Panc1 (cell line): Measurements from ENCODE around the gene SLC25A34. TPM values are rescaled to one million over a fixed set of nuclear protein-coding genes. Genes with fewer than 3 reads are reported as not detected.

Source experiments
- ATAC-seq: fragments of 200-7000 bp; cut with Tn5 transposase; 2 replicates; pipeline ENCODE4 v1.9.1; 2020; ENCODE audit warnings: mild to moderate bottlenecking, moderate library complexity
- BruUV-seq: library from RNA; stranded (reverse); fragments of 400-500 nt; replicated peaks from 2 replicates; lab custom pipeline; 2021; lab: Mats Ljungman, UMichigan
- CTCF ChIA-PET: fragments of 300-600 bp; sonication (Branson Sonifier 250); formaldehyde crosslinking; loops from one replicate; lab custom pipeline; 2022; ENCODE audit warnings: antibody characterized with exemption; lab: Charles Lee
- POLR2A ChIA-PET: fragments of 300-600 bp; sonication (Branson Sonifier 250); formaldehyde crosslinking; loops from one replicate; lab custom pipeline; 2022; ENCODE audit warnings: antibody characterized with exemption; lab: Charles Lee
- DNase-seq: peaks from one replicate; pipeline ENCODE4 v3.0.0-alpha.2; 2010; ENCODE audit warnings: low read depth, low spot score
- H3K27ac ChIP-seq: 2 replicates; pipeline ENCODE4 v1.5.1; 2011; ENCODE audit warnings: mild to moderate bottlenecking, low read length, inconsistent platforms
- H3K27me3 ChIP-seq: fragments of 200-500 bp; sonication (Bioruptor generic); 2 replicates; pipeline ENCODE4 v1.6.0; 2014; ENCODE audit warnings: low read length, inconsistent platforms; ENCODE audit not compliant: control insufficient read depth, insufficient read depth
- H3K36me3 ChIP-seq: fragments of 200-500 bp; sonication (Bioruptor generic); 2 replicates; pipeline ENCODE4 v1.5.1; 2014; ENCODE audit warnings: inconsistent platforms, mild to moderate bottlenecking, low read length, moderate library complexity; ENCODE audit not compliant: control insufficient read depth, insufficient read depth
- H3K4me1 ChIP-seq: 2 replicates; pipeline ENCODE4 v1.5.1; 2011; ENCODE audit warnings: inconsistent platforms, mild to moderate bottlenecking, low read length, moderate library complexity; ENCODE audit not compliant: control insufficient read depth, insufficient read depth
- H3K4me3 ChIP-seq, 2 experiments: 2 replicates each; pipeline ENCODE4 v1.5.1; 2011 to 2012; ENCODE audit warnings: low read depth in 2 of 2, low read length in 2 of 2, mild to moderate bottlenecking in 2 of 2, inconsistent platforms in 1 of 2, moderate library complexity in 1 of 2
- H3K9me3 ChIP-seq: fragments of 200-500 bp; sonication (Bioruptor generic); 2 replicates; pipeline ENCODE4 v1.5.1; 2014; ENCODE audit warnings: low read depth, mild to moderate bottlenecking, inconsistent platforms, low read length, moderate library complexity; ENCODE audit not compliant: control insufficient read depth, insufficient read depth
- CTCF ChIP-seq: fragments of 450-650 bp; IDR thresholded peaks from 2 replicates; pipeline ENCODE4 v1.5.1; 2017; ENCODE audit warnings: mild to moderate bottlenecking
- POLR2AphosphoS5 ChIP-seq: IDR thresholded peaks from 2 replicates; pipeline ENCODE4 v1.6.1; 2012; ENCODE audit warnings: mild to moderate bottlenecking, low read depth, low read length, moderate library complexity
- REST ChIP-seq, 2 experiments: IDR thresholded peaks; 2 replicates each; pipeline ENCODE4 v1.6.1; 2011 to 2012; ENCODE audit warnings: low read depth in 2 of 2, control low read depth in 1 of 2, low read length in 1 of 2, mild to moderate bottlenecking in 1 of 2, moderate library complexity in 1 of 2; ENCODE audit not compliant: insufficient read depth in 1 of 2
- SIN3A ChIP-seq: IDR thresholded peaks from 2 replicates; pipeline ENCODE4 v1.6.1; 2012; ENCODE audit warnings: low read depth, mild to moderate bottlenecking, low read length, moderate library complexity, borderline replicate concordance; ENCODE audit not compliant: insufficient read depth
- TCF7L2 ChIP-seq: IDR thresholded peaks from 2 replicates; pipeline ENCODE4 v1.6.1; 2011; ENCODE audit warnings: mild to moderate bottlenecking, low read depth, low read length, inconsistent platforms
- in situ Hi-C: cut with HindIII; loops from 2 replicates; pipeline ENCODE4 v1.10.0; 2016; ENCODE audit warnings: low sequenced_read_pairs, low pct_unique_long_range_greater_than_20kb
- intact Hi-C: fragments of 100-400 bp; cut with micrococcal nuclease; formaldehyde crosslinking; loops from one replicate; pipeline ENCODE4 v1.10.0; 2022; ENCODE audit not compliant: unreplicated experiment
- total RNA-seq: library from RNA; stranded (reverse); gene quantifications from one replicate; pipeline ENCODE4 v1.2.1, GENCODE V29; 2021; ENCODE audit not compliant: unreplicated experiment

The SLC25A34 gene
- total RNA-seq, 1 experiment from 2014 or later: 0.64 TPM

- intact Hi-C loops: no loop called here
- TF ChIP-seq POLR2AphosphoS5 (no peak), REST (IDR thresholded peaks at IDR 0.05; ENCODE audit: insufficient read depth in 1 of 2, low read depth in 2 of 2, low read length in 1 of 2) (no peak), CTCF (no peak), TCF7L2 (no peak)
- BruUV-seq: no TSS peak
- H3K9me3 ChIP-seq: no peaks in the 10 kb centered on the region
- no peak overlapping the region for H3K4me3 ChIP-seq
- no peak overlapping the region for H3K27ac ChIP-seq
- H3K4me1 ChIP-seq: peaks cover 4% of the 10 kb centered on the region
- in situ Hi-C loops: no loop called here
- H3K27me3 ChIP-seq: no peaks in the 10 kb centered on the region
- ChIA-PET CTCF (interaction anchor here (0.5 kb wide), 1 partner anchor 11 kb away, joined by 3 read pairs; no protein-coding TSS in a partner anchor), POLR2A (interaction anchor here (0.5 kb wide), 1 partner anchor 148 kb away, joined by 9 read pairs; no protein-coding TSS in a partner anchor)
- H3K36me3 ChIP-seq: no peaks in the 10 kb centered on the region
- DNase-seq (no peak), ATAC-seq (no peak)
Observed at GRCh38 chr1:15739259-15739658, 3.2 kb downstream of the SLC25A34 start.

GRCh38 chr1:15739745-15740144 is 3.7 kb downstream of the SLC25A34 start:
- no peak for DNase-seq
- peaks cover 4% of the 10 kb centered on the region for H3K4me1 ChIP-seq
- TF ChIP-seq REST (IDR thresholded peaks at IDR 0.05; ENCODE audit: insufficient read depth in 1 of 2, low read depth in 2 of 2, low read length in 1 of 2): no peak
- no peak for TF ChIP-seq TCF7L2
- TF ChIP-seq CTCF: no peak; the same call in 1 of the 2 replicates
- TF ChIP-seq SIN3A: no peak
- no peak for TF ChIP-seq POLR2AphosphoS5
- intact Hi-C loops (loop anchor here (10.0 kb wide), 1 partner anchor 125 kb away; the partner anchor contains the start of gene DDI2), in situ Hi-C loops (no loop called here)
- no peaks in the 10 kb centered on the region for H3K9me3 ChIP-seq
- H3K36me3 ChIP-seq: no peaks in the 10 kb centered on the region
- POLR2A ChIA-PET: no interaction called here
- ATAC-seq: no peak
- CTCF ChIA-PET: interaction anchor here (0.5 kb wide), 1 partner anchor 12 kb away, joined by 3 read pairs; no protein-coding TSS in a partner anchor
- H3K27me3 ChIP-seq: no peaks in the 10 kb centered on the region
- no peak overlapping the region for H3K27ac ChIP-seq
- no peak overlapping the region for H3K4me3 ChIP-seq
- no TSS peak for BruUV-seq
